ENCODE results near the gene WNK4. TPM values are rescaled to one million over a fixed set of nuclear protein-coding genes. Genes with fewer than 3 reads are reported as not detected.

Gene WNK4
- total RNA-seq, 1 donor, result 0.45 TPM

DNA sequence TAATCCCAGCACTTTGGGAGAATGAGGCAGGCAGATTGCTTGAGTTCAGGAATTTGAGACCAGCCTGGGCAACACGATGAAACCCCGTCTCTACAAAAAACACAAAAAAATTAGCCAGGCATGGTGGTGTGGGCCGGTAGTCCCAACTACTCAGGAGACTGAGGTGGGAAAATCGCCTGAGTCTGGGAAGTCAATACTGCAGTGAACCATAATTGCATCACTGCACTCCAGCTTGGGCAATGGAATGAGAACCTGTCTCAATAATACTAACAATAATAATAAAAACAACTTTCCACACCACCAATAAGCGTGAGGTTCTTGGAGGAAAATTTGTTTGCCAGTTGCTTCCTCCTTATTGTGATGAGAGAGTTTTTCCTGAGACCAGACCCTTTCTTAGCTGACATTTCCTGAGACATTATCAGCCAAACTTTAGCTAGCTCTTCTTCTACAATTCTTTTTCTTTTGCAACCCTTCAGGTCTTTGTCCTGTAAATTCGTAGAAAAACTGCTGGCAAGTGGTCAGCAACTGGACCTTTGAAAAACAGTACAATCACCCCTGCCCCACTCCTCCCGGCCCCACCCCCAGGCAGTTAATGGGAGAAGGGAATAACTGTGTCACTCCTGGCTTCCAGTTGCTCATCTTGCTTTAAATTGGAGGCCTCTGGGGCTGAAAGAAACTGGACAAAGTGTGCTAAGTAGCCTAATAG is 32.1 kb upstream of the WNK4 start:
- no peak for TF ChIP-seq CTCF (IDR thresholded peaks at IDR 0.05; ENCODE audit: insufficient read depth, low read length)
- DNase-seq (ENCODE audit: low read depth), result no peak
- H3K4me3 ChIP-seq (ENCODE audit: low read depth, low read length), result no peak overlapping the region

DNA sequence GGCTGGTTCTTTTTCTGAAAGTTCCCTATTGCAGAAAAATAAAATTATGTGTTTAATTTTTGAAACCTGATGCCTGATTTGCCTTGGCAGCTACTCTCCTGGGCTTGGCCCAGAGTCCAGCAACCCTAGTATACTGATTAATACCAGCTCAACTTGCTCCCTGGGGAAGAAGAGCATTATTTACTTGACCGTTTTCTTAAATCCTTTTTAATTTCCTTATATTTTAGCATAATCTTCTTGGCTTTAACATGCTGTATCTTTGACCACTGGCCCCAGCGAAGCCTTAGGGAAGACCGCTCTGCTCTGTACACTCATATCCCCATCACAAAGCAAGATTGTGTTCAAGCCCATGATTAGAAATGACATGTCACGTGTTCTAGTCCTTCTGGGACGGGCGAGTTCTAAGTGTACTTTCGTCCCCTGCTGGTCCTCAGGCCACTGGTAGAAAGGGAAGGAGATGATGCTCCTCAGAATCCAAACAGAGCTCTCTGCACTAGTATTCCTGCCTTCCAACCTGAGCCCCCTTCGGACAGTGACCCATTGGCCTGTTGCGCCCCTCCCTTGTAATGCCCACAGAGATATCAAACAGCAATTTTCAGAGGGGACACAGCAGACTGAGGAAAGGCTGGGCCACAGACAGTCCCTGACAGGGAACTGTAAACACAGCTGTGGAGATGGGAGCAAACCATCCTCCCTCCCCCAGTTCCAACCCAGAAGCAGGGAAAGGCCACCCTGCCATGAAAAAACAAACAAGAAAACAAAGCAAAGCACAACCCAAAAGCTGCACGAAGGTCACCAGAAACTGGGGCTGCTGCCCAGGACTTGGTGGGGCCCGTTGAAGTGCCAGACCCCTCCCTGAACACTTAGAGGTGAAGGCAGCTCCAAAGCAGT is 31.3 kb upstream of the WNK4 start:
- peak; percentile 46 for DNase-seq (ENCODE audit: low read depth)
- H3K4me3 ChIP-seq (ENCODE audit: low read depth, low read length), result no peak overlapping the region
- no peak for TF ChIP-seq CTCF (IDR thresholded peaks at IDR 0.05; ENCODE audit: insufficient read depth, low read length)

- DNase-seq (ENCODE audit: low read depth), result no peak
- H3K4me3 ChIP-seq (ENCODE audit: low read depth, low read length), result no peak overlapping the region
- TF ChIP-seq CTCF (IDR thresholded peaks at IDR 0.05; ENCODE audit: insufficient read depth, low read length), result no peak
These were observed 29.6 kb upstream of the WNK4 start for GRCh38 chr17:42750739-42751344.

GRCh38 chr17:42751628-42752027 is 28.8 kb upstream of the WNK4 start:
- no peak for TF ChIP-seq CTCF (IDR thresholded peaks at IDR 0.05; ENCODE audit: insufficient read depth, low read length)
- no peak overlapping the region for H3K4me3 ChIP-seq (ENCODE audit: low read depth, low read length)
- peak; percentile 55 for DNase-seq (ENCODE audit: low read depth)

GRCh38 chr17:42754782-42755181 is 25.6 kb upstream of the WNK4 start:
- peak; percentile 83 for DNase-seq (ENCODE audit: low read depth)
- TF ChIP-seq CTCF (IDR thresholded peaks at IDR 0.05; ENCODE audit: insufficient read depth, low read length), result no peak
- no peak overlapping the region for H3K4me3 ChIP-seq (ENCODE audit: low read depth, low read length)

DNA sequence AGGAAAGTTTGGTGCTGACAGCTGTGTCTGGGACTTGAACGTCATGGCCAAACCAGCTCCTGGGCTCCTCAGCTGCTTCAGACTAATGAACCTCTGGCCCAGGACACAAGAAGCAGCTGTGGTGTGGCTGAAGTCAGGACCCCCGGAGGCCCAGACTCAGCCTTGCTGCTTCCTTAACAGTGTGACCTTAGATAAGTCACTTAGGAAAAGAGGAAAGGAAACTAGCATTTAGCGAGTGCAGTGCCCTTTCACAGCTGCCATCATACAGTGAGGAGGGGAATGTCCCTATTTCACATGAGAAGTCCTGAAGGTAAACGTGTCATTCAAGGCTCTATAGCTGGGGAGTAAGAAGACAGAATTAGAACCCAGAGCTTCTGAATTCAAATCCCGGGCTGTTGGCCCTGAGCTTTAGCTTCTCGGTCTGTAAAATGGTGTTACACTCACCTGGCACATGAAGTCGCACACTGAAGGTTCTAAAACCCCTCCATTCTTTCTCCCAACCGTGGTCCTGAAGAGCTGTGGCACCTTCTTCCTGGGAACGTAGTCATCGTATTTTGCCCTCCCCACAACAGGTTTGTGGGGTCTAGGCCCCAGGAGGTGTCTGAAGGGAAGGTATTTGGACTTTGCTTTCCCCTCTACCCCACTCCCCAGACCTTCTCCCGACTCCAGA is 20.3 kb upstream of the WNK4 start:
- H3K4me3 ChIP-seq (ENCODE audit: low read depth, low read length), result no peak overlapping the region
- no peak for TF ChIP-seq CTCF (IDR thresholded peaks at IDR 0.05; ENCODE audit: insufficient read depth, low read length)
- no peak for DNase-seq (ENCODE audit: low read depth)
